GM12878 (cell line): ENCODE results near the gene GPRASP2. TPM values are rescaled to one million over a fixed set of nuclear protein-coding genes. Genes with fewer than 3 reads are reported as not detected.

Source experiments
- ATAC-seq: fragments of 200-7000 bp; cut with Tn5 transposase; 3 replicates; pipeline ENCODE4 v1.9.1; 2020; ENCODE audit warnings: mild to moderate bottlenecking, moderate library complexity
- BruUV-seq: library from RNA; stranded (reverse); fragments of 400-500 nt; replicated peaks from 2 replicates; lab custom pipeline; 2021; lab: Mats Ljungman, UMichigan
- CTCF ChIA-PET: fragments of 300-600 bp; sonication (Branson Sonifier 250); formaldehyde crosslinking; extraction: SDS; loops from one replicate; lab custom pipeline; 2021; ENCODE audit warnings: inconsistent platforms; lab: Yijun Ruan, JAX
- POLR2A ChIA-PET: fragments of 350-600 bp; formaldehyde crosslinking; extraction: SDS; loops from one replicate; lab custom pipeline; 2021; ENCODE audit warnings: inconsistent platforms; lab: Charles Lee
- RAD21 ChIA-PET: fragments of 300-600 bp; sonication (Branson Sonifier 250); formaldehyde crosslinking; loops from one replicate; lab custom pipeline; 2023; ENCODE audit warnings: antibody characterized with exemption; ENCODE audit not compliant: unreplicated experiment; lab: Charles Lee
- SMC1A ChIA-PET: fragments of 300-600 bp; sonication (Branson Sonifier 250); formaldehyde crosslinking; loops from one replicate; lab custom pipeline; 2023; ENCODE audit not compliant: unreplicated experiment, uncharacterized antibody; lab: Charles Lee
- DNase-seq: peaks from one replicate; pipeline ENCODE4 v3.0.0-alpha.2; 2011; ENCODE audit warnings: low read depth, low spot score
- FAIRE-seq: peaks from 3 replicates; lab custom pipeline; 2011; peaks lifted over from hg19 to GRCh38; lab: Jason Lieb, UNC
- H2AFZ ChIP-seq: 2 replicates; pipeline ENCODE4 v1.6.0; 2011; ENCODE audit warnings: low read depth, low read length, control low read depth; ENCODE audit not compliant: control insufficient read depth
- H3K27ac ChIP-seq: 2 replicates; pipeline ENCODE4 v1.5.1; 2011; ENCODE audit warnings: control low read depth; ENCODE audit not compliant: control insufficient read depth, insufficient read depth
- H3K27me3 ChIP-seq, 2 experiments: replicated peaks in 1 of 2; 2 replicates each; pipeline versions ENCODE4 v1.6.0 to v1.6.1; 2011; ENCODE audit warnings: low read length in 1 of 2; ENCODE audit not compliant: control insufficient read depth in 2 of 2, insufficient read depth in 2 of 2
- H3K36me3 ChIP-seq, 2 experiments: 2 replicates each; pipeline ENCODE4 v1.5.1; 2011; ENCODE audit warnings: low read length in 1 of 2; ENCODE audit not compliant: control insufficient read depth in 2 of 2, insufficient read depth in 2 of 2
- H3K4me1 ChIP-seq: 2 replicates; pipeline ENCODE4 v1.6.1; 2011; ENCODE audit warnings: mild to moderate bottlenecking, low read length, moderate library complexity, mixed read lengths; ENCODE audit not compliant: control insufficient read depth, insufficient read depth
- H3K4me2 ChIP-seq: 2 replicates; pipeline ENCODE4 v1.6.0; 2011; ENCODE audit warnings: control low read depth; ENCODE audit not compliant: control insufficient read depth, insufficient read depth
- H3K4me3 ChIP-seq: fragments of 200-600 bp; sonication (generic); 2 replicates; pipeline ENCODE4 v1.5.1; 2016
- H3K79me2 ChIP-seq: 2 replicates; pipeline ENCODE4 v1.6.0; 2011; ENCODE audit warnings: low read length; ENCODE audit not compliant: control insufficient read depth, insufficient read depth
- H3K9ac ChIP-seq: 2 replicates; pipeline ENCODE4 v1.8.0; 2011; ENCODE audit warnings: low read length, control low read depth, mixed read lengths; ENCODE audit not compliant: control insufficient read depth, insufficient read depth
- H3K9me3 ChIP-seq: replicated peaks from 3 replicates; pipeline ENCODE4 v1.5.1; 2011; ENCODE audit warnings: mild to moderate bottlenecking, low read length; ENCODE audit not compliant: control insufficient read depth, insufficient read depth
- H4K20me1 ChIP-seq: 2 replicates; pipeline ENCODE4 v1.6.0; 2011; ENCODE audit not compliant: control insufficient read depth, insufficient read depth
- CEBPB ChIP-seq, 2 experiments: fragments of 150-350 bp in 1 of 2; IDR thresholded peaks; 2 replicates each; pipeline ENCODE4 v1.6.1; 2012 to 2014; ENCODE audit warnings: low read depth in 2 of 2, low read length in 2 of 2, borderline replicate concordance in 1 of 2, inconsistent platforms in 1 of 2
- CTCF ChIP-seq, 3 experiments: IDR thresholded peaks in 2 of 3; conservative IDR thresholded peaks in 1 of 3; 2 replicates each; pipeline ENCODE4 v1.5.1; 2011; ENCODE audit warnings: low read depth in 3 of 3, low read length in 3 of 3, mild to moderate bottlenecking in 3 of 3, control low read depth in 2 of 3, moderate library complexity in 2 of 3, inconsistent platforms in 1 of 3, mixed read lengths in 1 of 3; ENCODE audit not compliant: control insufficient read depth in 2 of 3, insufficient read depth in 1 of 3; ENCODE audit errors: extremely low read depth in 1 of 3
- JUND ChIP-seq: IDR thresholded peaks from 2 replicates; pipeline ENCODE4 v1.6.1; 2012; ENCODE audit warnings: low read depth, mild to moderate bottlenecking, low read length, improper control_type of control experiment, moderate library complexity
- RBBP5 ChIP-seq: fragments of 200-600 bp; sonication (generic); conservative IDR thresholded peaks from 2 replicates; pipeline ENCODE4 v1.6.1; 2016
- RELB ChIP-seq: fragments of 450-650 bp; IDR thresholded peaks from 2 replicates; pipeline ENCODE4 v1.6.1; 2017; ENCODE audit warnings: low read depth, mild to moderate bottlenecking, moderate library complexity
- SMARCA5 ChIP-seq: fragments of 450-650 bp; IDR thresholded peaks from 2 replicates; pipeline ENCODE4 v1.6.1; 2017; ENCODE audit warnings: mild to moderate bottlenecking
- WGBS: methylation state at CpG from one replicate; pipeline ENCODE4 v1.1.6; 2016; ENCODE audit warnings: low lambda C conversion rate; ENCODE audit not compliant: insufficient replicate concordance, insufficient coverage; ENCODE audit errors: missing lambda C conversion rate; 5-methylcytosine and 5-hydroxymethylcytosine counted together
- in situ Hi-C: fragments of 300-500 bp; cut with MboI; formaldehyde crosslinking; loops from 9 replicates; pipeline ENCODE4 v1.14.3; 2018; ENCODE audit warnings: mixed read lengths
- intact Hi-C: fragments of 100-400 bp; cut with micrococcal nuclease; formaldehyde crosslinking; loops from one replicate; pipeline ENCODE4 v1.14.2; 2022; ENCODE audit not compliant: unreplicated experiment
- polyA plus RNA-seq, 11 experiments: library from polyadenylated mRNA; depleted of rRNA in 4 of 11; unstranded in 6 of 11; stranded (reverse) in 5 of 11; fragments of >200 nt; fragmentation: Nextera tagmentation in 4 of 11; fragmentation: Illumina TruSeq in 1 of 11; extraction: Ambion mirVana in 4 of 11; extraction: Trizol in 1 of 11; gene quantifications; 1 replicate in 1 of 11; 2 replicates in 10 of 11; pipeline versions ENCODE4 v1.2.1 to v1.2.3, GENCODE V29; 2011 to 2016; ENCODE audit warnings: inconsistent platforms in 2 of 11, missing spikeins in 2 of 11, low read depth in 1 of 11
- total RNA-seq, 4 experiments: library from RNA; depleted of rRNA in 3 of 4; stranded (reverse); fragments of >200 nt in 3 of 4; fragmentation: Illumina TruSeq in 1 of 4; extraction: Trizol in 1 of 4; gene quantifications; 2 replicates each; pipeline versions ENCODE4 v1.2.1 to v1.2.3, GENCODE V29; 2013 to 2021

The GPRASP2 gene
- total and polyA plus RNA-seq, 10 of the 15 experiments (the other 5 are each of a cell fraction or from before 2014, with no cell fraction given), result 0.08 to 0.27 (median 0.19) TPM; not detected in 1

GRCh38 chrX:102712981-102713625 lies 855 bp downstream of the GPRASP2 start:
- intact Hi-C loops, result no loop called here
- in situ Hi-C loops, result no loop called here
- DNase-seq, result no peak
- no peak for ATAC-seq
- Histone ChIP-seq H4K20me1 (no peaks in the 10 kb centered on the region), H3K4me2 (no peak overlapping the region), H3K27me3 (no peaks in the 10 kb centered on the region), H3K9ac (no peak overlapping the region), H3K9me3 (no peaks in the 10 kb centered on the region), H3K79me2 (no peaks in the 10 kb centered on the region), H3K27ac (no peak overlapping the region), H2AFZ (no peak overlapping the region), H3K36me3 (no peaks in the 10 kb centered on the region), H3K4me1 (no peaks in the 10 kb centered on the region), H3K4me3 (no peak overlapping the region)
- FAIRE-seq, result no peak
- POLR2A ChIA-PET, result no interaction called here
- RAD21 ChIA-PET, result no interaction called here
- TF ChIP-seq JUND (no peak), CTCF (IDR thresholded peaks at IDR 0.05 in 2 of 3, conservative IDR thresholded peaks at IDR 0.05 in 1 of 3; ENCODE audit: control insufficient read depth in 2 of 3, extremely low read depth in 1 of 3, insufficient read depth in 1 of 3, low read depth in 3 of 3, low read length in 3 of 3) (0 out of 6 replicates have a peak, but pooled peaks of 1 of the 3 experiments have one; percentile 9), RELB (no peak), SMARCA5 (no peak), CEBPB (IDR thresholded peaks at IDR 0.05; ENCODE audit: borderline replicate concordance in 1 of 2, low read depth in 2 of 2, low read length in 2 of 2) (no peak), RBBP5 (no peak)
- SMC1A ChIA-PET, result no interaction called here
- WGBS, result 47% methylated on average over 22 of the region's 23 CpGs
- BruUV-seq, result no TSS peak
- CTCF ChIA-PET, result no interaction called here
